ENCODE measurements around the gene CUTC.
A peak's percentile ranks its signal among the peaks of the same experiment; 100 is the strongest.

The CUTC gene, protein sequence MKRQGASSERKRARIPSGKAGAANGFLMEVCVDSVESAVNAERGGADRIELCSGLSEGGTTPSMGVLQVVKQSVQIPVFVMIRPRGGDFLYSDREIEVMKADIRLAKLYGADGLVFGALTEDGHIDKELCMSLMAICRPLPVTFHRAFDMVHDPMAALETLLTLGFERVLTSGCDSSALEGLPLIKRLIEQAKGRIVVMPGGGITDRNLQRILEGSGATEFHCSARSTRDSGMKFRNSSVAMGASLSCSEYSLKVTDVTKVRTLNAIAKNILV

DNA sequence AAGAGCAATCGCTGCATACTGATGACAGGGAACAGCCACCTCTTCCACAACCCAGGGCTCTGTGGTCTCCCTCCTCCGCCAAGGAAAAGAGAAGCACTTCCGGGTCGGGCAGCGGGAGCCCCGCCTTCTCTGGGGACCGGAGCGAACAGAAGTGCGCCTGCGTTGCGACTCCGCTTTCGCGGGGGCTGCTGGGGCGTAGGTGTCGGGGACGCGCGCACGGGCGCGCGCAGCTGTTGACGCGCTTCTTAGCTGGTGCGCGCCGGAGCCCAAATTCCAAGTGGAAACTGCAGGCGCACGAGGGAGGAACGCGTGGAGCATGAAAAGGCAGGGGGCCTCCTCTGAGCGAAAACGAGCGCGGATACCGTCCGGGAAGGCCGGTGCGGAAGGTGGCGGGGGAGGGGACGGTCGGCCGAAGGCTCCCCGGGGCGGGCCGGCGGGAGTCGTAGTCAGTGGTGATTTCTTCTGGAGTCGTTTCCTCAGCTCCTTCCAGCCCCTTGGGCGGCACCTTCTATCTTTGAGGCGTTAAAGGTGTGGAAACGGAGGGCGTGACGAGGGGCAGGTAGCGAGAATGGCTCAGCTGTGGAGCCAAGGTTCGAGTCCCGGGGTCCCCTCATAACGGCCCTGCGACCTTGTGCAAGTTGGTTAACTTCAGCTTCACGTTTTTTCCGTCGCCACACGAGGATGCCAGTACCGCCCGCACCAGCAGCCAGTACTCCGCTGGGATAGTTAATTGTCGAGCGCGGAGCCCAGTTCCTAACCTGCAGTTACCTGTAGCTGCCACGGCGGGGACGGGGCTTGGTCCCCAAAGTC, at the start of gene CUTC, which contains the start of gene COX15:
CUTC (plus strand) TSS at position 202 of the 810 bp plus-strand sequence; CDS start at position 317, 115 bp downstream.
COX15 (minus strand) TSS at position 95 of the 810 bp plus-strand sequence; CDS start at position 17, 78 bp downstream.
- intact Hi-C loops (cut with DNase I) = loop anchor here (5.0 kb wide), 2 partner anchors 110 to 300 kb away; partner anchors contain the start of genes GOT1 and SLC25A28
- DNase-seq = peak; percentile 93 to 99 (median 97)

DNA sequence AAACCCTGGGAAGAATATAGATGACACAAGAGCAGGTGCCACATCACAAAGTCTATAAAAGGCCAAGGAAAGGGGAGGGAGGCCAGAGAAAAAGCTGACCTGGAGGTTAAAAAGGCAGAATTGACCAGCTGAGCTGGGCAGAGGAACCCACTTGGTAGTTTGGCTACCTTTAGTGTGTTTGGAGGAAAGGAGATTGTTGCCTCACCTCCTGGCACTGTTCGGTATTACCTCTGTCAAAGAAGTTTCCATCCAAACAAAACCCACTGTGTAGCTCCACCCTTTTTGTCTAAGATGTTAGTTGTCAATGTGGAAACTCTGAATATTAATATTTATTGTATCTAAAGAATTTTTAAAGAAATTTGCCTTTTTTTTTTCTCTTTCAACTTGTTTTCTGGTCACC, 49.3 kb upstream of the CUTC start:
- intact Hi-C loops (cut with DNase I) = no loop called here
- no peak for DNase-seq

DNA sequence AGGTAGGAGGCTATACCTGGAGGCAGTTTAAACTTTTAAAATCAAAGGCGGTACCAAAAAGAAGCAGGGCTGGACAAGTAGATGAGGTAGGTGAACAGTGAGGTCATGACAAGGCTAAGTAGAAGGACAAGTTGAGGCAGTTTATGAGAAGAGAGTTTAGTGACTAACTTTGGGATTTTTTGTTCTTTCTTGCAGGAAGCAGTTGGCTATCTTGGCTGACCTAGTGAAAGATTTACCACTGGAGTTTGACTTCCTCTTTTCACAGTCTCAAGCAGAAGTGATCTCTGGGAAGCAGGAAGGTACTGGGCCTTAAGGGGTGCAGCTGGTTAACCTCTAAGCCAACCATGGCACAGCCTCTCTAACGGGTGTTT, 46.5 kb upstream of the CUTC start:
- intact Hi-C loops (cut with DNase I) = no loop called here

DNA sequence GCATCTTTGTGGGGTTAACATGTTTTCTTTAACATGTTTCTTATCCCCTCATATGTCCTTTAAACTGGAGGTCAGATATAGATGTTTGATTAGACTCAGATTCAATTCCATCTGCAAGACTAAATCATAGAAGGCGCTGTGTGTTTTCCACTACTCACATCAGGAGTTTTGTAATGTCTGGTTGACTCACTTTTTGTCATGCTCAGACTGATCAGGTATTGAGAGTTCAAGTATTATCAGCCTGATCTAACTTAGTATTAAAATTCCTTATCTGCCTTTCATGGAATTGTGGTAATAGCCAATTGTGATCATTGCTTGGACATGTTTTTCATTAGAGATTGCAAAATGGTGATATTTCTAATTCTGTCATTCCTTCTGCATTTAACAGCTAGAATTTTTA, 42.6 kb upstream of the CUTC start:
- intact Hi-C loops (cut with DNase I) = no loop called here
- no peak for DNase-seq

More for the DNA sequence above, 46.5 kb upstream of the CUTC start:
- DNase-seq = no peak

GRCh38 chr10:99693933-99694583, 38.0 kb upstream of the CUTC start:
- intact Hi-C loops (cut with DNase I) = no loop called here
- no peak for DNase-seq

DNA sequence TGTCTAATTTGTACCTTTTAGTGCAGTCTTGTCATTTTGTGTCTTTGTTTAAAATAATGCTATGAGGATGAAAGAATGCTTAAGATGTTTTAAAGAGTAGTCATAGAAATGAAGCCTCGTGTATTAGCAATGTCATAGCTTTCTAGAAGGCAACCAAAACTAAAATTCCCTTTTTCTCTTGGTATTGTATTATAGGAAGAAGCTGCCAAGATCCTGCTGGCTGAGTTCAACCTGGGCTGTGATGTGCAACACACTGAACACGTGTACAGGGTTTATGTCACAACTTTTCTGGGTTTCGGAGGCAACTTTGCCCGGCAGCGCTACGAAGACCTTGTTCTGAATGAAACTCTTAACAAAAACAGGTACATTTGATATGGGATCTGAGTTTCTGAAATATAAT, 36.3 kb upstream of the CUTC start:
- no peak for DNase-seq
- intact Hi-C loops (cut with DNase I) = no loop called here

- intact Hi-C loops (cut with DNase I) = no loop called here
- DNase-seq = no peak
Measured at GRCh38 chr10:99698504-99699080, 33.4 kb upstream of the CUTC start.

GRCh38 chr10:99700649-99701048, 31.4 kb upstream of the CUTC start:
- intact Hi-C loops (cut with DNase I) = no loop called here
- DNase-seq = no peak

DNA sequence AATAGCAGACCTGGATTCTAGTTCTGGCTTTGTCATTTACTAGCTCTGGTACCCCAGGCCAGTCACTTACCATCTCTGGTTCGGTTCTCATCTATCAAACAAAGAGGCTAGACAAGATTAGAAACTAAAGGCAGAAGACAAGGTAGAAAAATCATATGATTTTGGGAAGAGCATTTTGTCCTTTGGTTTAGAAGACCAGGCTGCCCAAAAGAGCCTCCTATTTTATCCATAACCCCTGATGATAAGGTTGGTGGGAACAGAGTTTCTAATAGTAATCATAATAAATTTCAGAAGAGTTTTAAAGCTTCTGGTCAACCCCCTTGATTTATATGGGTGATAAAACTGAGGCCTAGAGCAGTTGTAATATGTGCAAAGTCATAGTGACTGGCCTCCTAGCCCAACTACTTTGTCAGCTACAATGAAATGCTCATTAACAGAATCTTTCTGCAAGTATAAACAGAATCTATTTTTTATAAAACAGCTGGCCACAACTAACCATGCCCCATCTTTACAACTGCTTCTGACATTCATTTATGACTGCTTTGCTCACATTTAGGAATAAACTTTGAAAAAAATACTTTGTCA, 23.5 kb upstream of the CUTC start:
- DNase-seq = no peak
- intact Hi-C loops (cut with DNase I) = no loop called here

- DNase-seq = no peak
- intact Hi-C loops (cut with DNase I) = loop anchor here (5.0 kb wide), 2 partner anchors 147 to 317 kb away; no protein-coding TSS in a partner anchor
Measured at GRCh38 chr10:99709480-99710229, 22.4 kb upstream of the CUTC start.

- peak in 1 of 10 donors; percentile 20 for DNase-seq
- intact Hi-C loops (cut with DNase I) = loop anchor here (5.0 kb wide), 2 partner anchors 149 to 319 kb away; no protein-coding TSS in a partner anchor
Measured at GRCh38 chr10:99711129-99711719, 20.8 kb upstream of the CUTC start.

- intact Hi-C loops (cut with DNase I) = loop anchor here (5.0 kb wide), 2 partner anchors 152 to 322 kb away; no protein-coding TSS in a partner anchor
- DNase-seq = no peak
Measured at GRCh38 chr10:99714446-99714845, 17.6 kb upstream of the CUTC start.

- no peak for DNase-seq
- intact Hi-C loops (cut with DNase I) = no loop called here
Measured at GRCh38 chr10:99720387-99720786, 11.6 kb upstream of the CUTC start.

DNA sequence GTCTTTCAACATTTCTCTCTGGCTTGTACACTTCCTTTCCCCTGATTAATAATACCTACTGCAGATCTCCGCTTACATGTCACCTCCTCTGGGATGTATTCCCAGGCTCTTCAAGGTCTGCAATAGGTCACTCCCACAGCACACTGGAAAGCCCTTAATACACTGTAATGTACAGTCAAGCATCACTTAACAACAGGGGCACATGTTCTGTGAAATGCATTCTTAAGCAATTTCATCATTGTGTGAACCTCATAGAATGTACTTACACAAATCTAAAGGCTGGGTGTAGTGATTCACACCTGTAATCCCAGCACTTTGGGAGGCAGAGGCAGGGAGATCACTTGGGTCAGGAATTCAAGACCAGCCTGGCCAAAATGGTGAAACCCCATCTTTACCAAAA, 2.0 kb upstream of the CUTC start:
- intact Hi-C loops (cut with DNase I) = loop anchor here (5.0 kb wide), 2 partner anchors 108 to 298 kb away; partner anchors contain the start of genes GOT1 and SLC25A28
- no peak for DNase-seq

DNA sequence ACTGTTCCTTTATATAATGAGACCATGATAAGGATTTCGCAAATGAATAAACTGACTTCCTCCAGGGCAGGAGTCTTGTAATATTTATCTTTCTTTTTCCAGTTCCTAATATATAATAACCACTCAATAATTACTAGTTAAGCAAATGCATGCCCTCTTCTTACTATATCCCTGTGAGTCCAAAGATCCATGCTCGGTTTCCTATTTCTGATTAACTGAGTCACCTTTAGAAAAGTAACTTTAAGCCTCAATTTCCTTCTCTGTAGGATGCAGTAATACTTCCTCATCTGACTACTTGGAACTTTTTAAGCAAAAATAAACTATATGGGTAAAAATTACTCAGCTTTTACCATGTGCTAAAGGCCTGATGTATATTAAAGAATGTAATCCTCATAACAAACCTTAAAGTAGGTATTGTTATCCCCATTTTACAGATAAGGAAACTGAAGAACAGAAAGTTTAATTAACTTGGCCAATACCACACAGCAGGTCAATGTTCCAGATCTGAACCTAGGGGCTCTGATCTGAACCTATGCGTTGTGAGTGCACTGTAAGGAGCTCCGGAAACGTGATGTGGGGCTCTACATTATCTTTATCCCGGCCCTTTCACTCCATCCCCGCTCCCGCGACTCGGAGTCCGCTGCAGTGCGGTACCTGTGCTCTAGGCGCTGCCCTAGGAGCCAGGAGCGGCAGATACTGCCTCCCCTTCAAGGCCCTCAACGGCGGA, 565 bp upstream of the CUTC start:
- intact Hi-C loops (cut with DNase I) = loop anchor here (5.0 kb wide), 2 partner anchors 109 to 299 kb away; partner anchors contain the start of genes GOT1 and SLC25A28
- peak in 1 of 10 donors; percentile 77 for DNase-seq

DNA sequence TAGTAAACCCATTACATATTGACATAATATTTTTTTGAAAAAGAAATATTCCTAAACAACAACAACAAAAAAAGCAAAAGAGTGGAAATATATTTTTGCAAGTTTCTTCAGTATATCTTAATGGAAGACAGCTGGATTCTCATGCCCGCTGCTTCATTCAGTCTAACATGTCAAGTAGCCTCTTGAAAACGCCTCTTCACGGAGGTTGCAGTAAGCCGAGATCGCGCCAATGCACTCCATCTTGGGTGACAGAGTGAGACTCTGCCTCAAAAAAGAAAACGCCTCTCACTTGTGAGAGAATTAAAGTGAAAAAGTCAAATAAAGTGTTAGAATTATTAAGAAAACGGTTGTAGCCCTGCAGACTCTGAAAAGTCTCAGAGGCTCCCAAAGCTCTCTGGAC, 1.3 kb downstream of the CUTC start:
- intact Hi-C loops (cut with DNase I) = loop anchor here (5.0 kb wide), 2 partner anchors 111 to 301 kb away; partner anchors contain the start of genes GOT1 and SLC25A28
- no peak for DNase-seq

DNA sequence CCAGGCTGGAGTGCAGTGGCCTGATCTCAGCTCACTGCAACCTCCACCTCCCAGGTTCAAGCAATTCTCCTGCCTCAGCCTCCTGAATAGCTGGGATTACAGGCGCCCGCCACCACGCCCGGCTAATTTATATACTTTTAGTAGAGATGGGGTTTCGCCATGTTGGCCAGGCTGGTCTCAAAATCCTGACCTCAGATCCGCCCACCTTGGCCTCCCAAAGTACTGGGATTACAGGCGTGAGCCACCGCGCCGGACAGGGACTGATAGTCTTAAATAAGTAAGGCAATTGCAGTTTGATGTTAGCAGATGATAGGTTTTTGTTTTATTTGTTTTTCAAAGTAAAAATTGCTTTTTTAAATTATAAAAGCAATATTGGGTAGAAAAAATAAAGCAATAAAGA, 2.1 kb downstream of the CUTC start:
- intact Hi-C loops (cut with DNase I) = loop anchor here (5.0 kb wide), 2 partner anchors 112 to 302 kb away; partner anchors contain the start of genes GOT1 and SLC25A28
- peak in 2 of 10 donors; percentile 62 to 66 for DNase-seq

GRCh38 chr10:99740260-99740659, 8.2 kb downstream of the CUTC start:
- intact Hi-C loops (cut with DNase I) = no loop called here
- no peak for DNase-seq
